HEK293T (cell line): Measurements from ENCODE around the gene LAPTM4A.

Experiments used
- CTCF ChIA-PET: fragments of 350-600 bp; formaldehyde crosslinking; extraction: SDS; loops from one replicate; lab custom pipeline; 2021; ENCODE audit warnings: antibody characterized with exemption, inconsistent platforms; lab: Yijun Ruan, JAX
- POLR2A ChIA-PET: fragments of 350-600 bp; formaldehyde crosslinking; extraction: SDS; loops from one replicate; lab custom pipeline; 2020; ENCODE audit warnings: antibody characterized with exemption, inconsistent platforms; lab: Yijun Ruan, JAX
- DNase-seq: peaks from one replicate; pipeline ENCODE4 v3.0.0; 2012; ENCODE audit warnings: mixed read lengths; ENCODE audit errors: extremely low spot score
- ARNT ChIP-seq: fragments of 450-650 bp; IDR thresholded peaks from 2 replicates; pipeline ENCODE4 v1.6.1; 2017; ENCODE audit warnings: mild to moderate bottlenecking
- BHLHE40 ChIP-seq: fragments of 450-650 bp; IDR thresholded peaks from 2 replicates; pipeline ENCODE4 v1.6.1; 2016; ENCODE audit warnings: mild to moderate bottlenecking, moderate library complexity, borderline replicate concordance
- CTBP1 ChIP-seq: fragments of 450-650 bp; IDR thresholded peaks from 2 replicates; pipeline ENCODE4 v1.6.1; 2016; ENCODE audit warnings: borderline replicate concordance
- ELF4 ChIP-seq: fragments of 450-650 bp; IDR thresholded peaks from 2 replicates; pipeline ENCODE4 v1.6.1; 2017; ENCODE audit warnings: antibody characterized with exemption
- FOXA1 ChIP-seq: fragments of 450-650 bp; IDR thresholded peaks from 2 replicates; pipeline ENCODE4 v1.6.1; 2016; ENCODE audit warnings: mild to moderate bottlenecking
- FOXK2 ChIP-seq: fragments of 450-650 bp; IDR thresholded peaks from 2 replicates; pipeline ENCODE4 v1.6.1; 2016; ENCODE audit warnings: mild to moderate bottlenecking
- FOXM1 ChIP-seq: fragments of 450-650 bp; IDR thresholded peaks from 2 replicates; pipeline ENCODE4 v1.6.1; 2017; ENCODE audit warnings: mild to moderate bottlenecking, borderline replicate concordance
- HDGF ChIP-seq: fragments of 450-650 bp; IDR thresholded peaks from 2 replicates; pipeline ENCODE4 v1.6.1; 2017; ENCODE audit warnings: antibody characterized with exemption, borderline replicate concordance
- L3MBTL2 ChIP-seq: fragments of 450-650 bp; conservative IDR thresholded peaks from 2 replicates; pipeline ENCODE4 v1.6.1; 2016; ENCODE audit warnings: mild to moderate bottlenecking
- LEF1 ChIP-seq: fragments of 450-650 bp; IDR thresholded peaks from 2 replicates; pipeline ENCODE4 v1.6.1; 2017; ENCODE audit warnings: mild to moderate bottlenecking, borderline replicate concordance
- NFRKB ChIP-seq: fragments of 450-650 bp; IDR thresholded peaks from 2 replicates; pipeline ENCODE4 v1.6.1; 2016; ENCODE audit warnings: mild to moderate bottlenecking, moderate library complexity
- PKNOX1 ChIP-seq: fragments of 450-650 bp; IDR thresholded peaks from 2 replicates; pipeline ENCODE4 v1.6.1; 2016
- SP1 ChIP-seq: fragments of 450-650 bp; IDR thresholded peaks from 2 replicates; pipeline ENCODE4 v1.6.1; 2017
- SUZ12 ChIP-seq: fragments of 450-650 bp; IDR thresholded peaks from 2 replicates; pipeline ENCODE4 v1.6.1; 2016; ENCODE audit warnings: mild to moderate bottlenecking
- TARDBP ChIP-seq: fragments of 450-650 bp; IDR thresholded peaks from 2 replicates; pipeline ENCODE4 v1.6.1; 2016
- ZNF384 ChIP-seq: fragments of 450-650 bp; IDR thresholded peaks from 2 replicates; pipeline ENCODE4 v1.6.1; 2016

The LAPTM4A gene

GRCh38 chr2:20071397-20072383 lies 20.3 kb upstream of the LAPTM4A start:
- no peak for DNase-seq
- ChIA-PET POLR2A (interaction anchor here (1.0 to 1.3 kb wide), 2 partner anchors 19 to 21 kb away, joined by 4 to 5 read pairs; partner anchors contain the start of gene LAPTM4A), CTCF (no interaction called here)
- TF ChIP-seq LEF1 (no peak), NFRKB (no peak), TARDBP (no peak), ZNF384 (no peak)

GRCh38 chr2:20069756-20070155 lies 18.3 kb upstream of the LAPTM4A start:
- DNase-seq: no peak
- ChIA-PET POLR2A (no interaction called here), CTCF (interaction anchor here (0.6 kb wide), 1 partner anchor 9 kb away, joined by 5 read pairs; no protein-coding TSS in a partner anchor)
- TF ChIP-seq SP1: no peak
- no peak for TF ChIP-seq L3MBTL2
- no peak for TF ChIP-seq CTBP1
- TF ChIP-seq PKNOX1: no peak
- TF ChIP-seq ELF4: no peak
- TF ChIP-seq FOXK2: no peak
- no peak for TF ChIP-seq NFRKB
- TF ChIP-seq FOXM1: no peak
- TF ChIP-seq ZNF384: no peak
- TF ChIP-seq ARNT: no peak
- TF ChIP-seq SUZ12: no peak
- TF ChIP-seq HDGF: no peak
- TF ChIP-seq LEF1: no peak
- TF ChIP-seq TARDBP: no peak
- TF ChIP-seq FOXA1: no peak
- no peak for TF ChIP-seq BHLHE40

- DNase-seq: no peak
- ChIA-PET POLR2A (no interaction called here), CTCF (no interaction called here)
- no peak for TF ChIP-seq BHLHE40
- TF ChIP-seq L3MBTL2: no peak
- TF ChIP-seq ZNF384: no peak
Measured at GRCh38 chr2:20067992-20068584, 16.7 kb upstream of the LAPTM4A start.

- POLR2A ChIA-PET: interaction anchor here (1.7 kb wide), 1 partner anchor 14 kb away, joined by 9 read pairs; the partner anchor contains the start of gene LAPTM4A
- no peak for DNase-seq
- CTCF ChIA-PET: interaction anchor here (0.5 kb wide), 1 partner anchor 22 kb away, joined by 3 read pairs; no protein-coding TSS in a partner anchor
- TF ChIP-seq FOXM1 (no peak), TARDBP (no peak), SP1 (no peak)
Measured at GRCh38 chr2:20065885-20066602, 14.6 kb upstream of the LAPTM4A start.

- no peak for DNase-seq
- POLR2A ChIA-PET: interaction anchor here (1.7 kb wide), 1 partner anchor 13 kb away, joined by 9 read pairs; the partner anchor contains the start of gene LAPTM4A
- no peak for TF ChIP-seq ARNT
- TF ChIP-seq FOXK2: no peak
- CTCF ChIA-PET: no interaction called here
Measured at GRCh38 chr2:20064841-20065240, 13.4 kb upstream of the LAPTM4A start.

GRCh38 chr2:20064421-20064820 lies 13.0 kb upstream of the LAPTM4A start:
- POLR2A ChIA-PET: no interaction called here
- TF ChIP-seq BHLHE40 (no peak), SUZ12 (no peak), L3MBTL2 (no peak), ZNF384 (no peak), ARNT (no peak), NFRKB (no peak), TARDBP (no peak), PKNOX1 (no peak), FOXK2 (no peak), LEF1 (no peak), FOXA1 (no peak), FOXM1 (no peak), SP1 (no peak)
- no peak for DNase-seq
- CTCF ChIA-PET: no interaction called here
